Neural cell (in vitro differentiated cells): ENCODE measurements around the gene GALNT15. TPM values are rescaled to one million over a fixed set of nuclear protein-coding genes. Genes with fewer than 3 reads are reported as not detected.

Experiments used
- H2AFZ ChIP-seq: fragments of 200-600, 300-800 bp; sonication (generic), shearing (Covaris generic); 2 replicates; pipeline ENCODE4 v1.6.0; 2014; ENCODE audit warnings: low read depth, mild to moderate bottlenecking, antibody characterized with exemption, low read length, moderate library complexity
- H3F3A ChIP-seq: fragments of 200-600 bp; shearing (Covaris generic); 2 replicates; pipeline ENCODE4 v1.6.1; 2016; ENCODE audit warnings: mild to moderate bottlenecking, moderate library complexity, mixed read lengths, antibody characterized with exemption, low read length; ENCODE audit not compliant: insufficient read depth, poor library complexity, severe bottlenecking
- H3K27ac ChIP-seq: fragments of 200-600, 300-800 bp; sonication (generic), shearing (Covaris generic); 2 replicates; pipeline ENCODE4 v1.5.1; 2014; ENCODE audit warnings: mild to moderate bottlenecking, low read length, moderate library complexity
- H3K27me3 ChIP-seq: fragments of 300-800, 200-600 bp; sonication (generic), shearing (Covaris generic); 2 replicates; pipeline ENCODE4 v1.6.0; 2014; ENCODE audit warnings: mild to moderate bottlenecking, low read depth, low read length, moderate library complexity; ENCODE audit not compliant: insufficient read depth
- H3K36me3 ChIP-seq: fragments of 300-800, 200-600 bp; sonication (generic), shearing (Covaris generic); 2 replicates; pipeline ENCODE4 v1.5.1; 2014; ENCODE audit warnings: mild to moderate bottlenecking, antibody characterized with exemption, low read length, moderate library complexity; ENCODE audit not compliant: insufficient read depth
- H3K4me2 ChIP-seq: fragments of 300-800, 200-600 bp; sonication (generic), shearing (Covaris generic); 2 replicates; pipeline ENCODE4 v1.6.0; 2014; ENCODE audit warnings: mild to moderate bottlenecking, low read length
- H3K4me3 ChIP-seq: fragments of 300-800, 200-600 bp; sonication (generic), shearing (Covaris generic); 2 replicates; pipeline ENCODE4 v1.5.1; 2014; ENCODE audit warnings: mild to moderate bottlenecking, low read length, moderate library complexity
- H3K79me2 ChIP-seq: fragments of 200-600 bp; shearing (Covaris generic); replicated peaks from 2 replicates; pipeline ENCODE4 v1.6.0; 2014; ENCODE audit warnings: mild to moderate bottlenecking, low read length, moderate library complexity; ENCODE audit not compliant: insufficient read depth
- H3K9ac ChIP-seq: fragments of 300-800, 200-600 bp; sonication (generic), shearing (Covaris generic); 2 replicates; pipeline ENCODE4 v1.6.1; 2016; ENCODE audit warnings: mild to moderate bottlenecking, low read length, mixed read lengths
- H3K9me2 ChIP-seq: fragments of 200-600 bp; shearing (Covaris generic); 2 replicates; pipeline ENCODE4 v1.6.1; 2016; ENCODE audit warnings: mild to moderate bottlenecking, low read length, mixed read lengths; ENCODE audit not compliant: insufficient read depth
- H3K9me3 ChIP-seq: fragments of 200-600, 300-800 bp; sonication (generic), shearing (Covaris generic); 2 replicates; pipeline ENCODE4 v1.6.1; 2016; ENCODE audit warnings: mild to moderate bottlenecking, mixed run types, low read length, moderate library complexity, mixed read lengths
- H4K20me1 ChIP-seq: fragments of 200-600 bp; shearing (Covaris generic); 2 replicates; pipeline ENCODE4 v1.6.1; 2016; ENCODE audit warnings: mild to moderate bottlenecking, mixed run types; ENCODE audit not compliant: insufficient read depth
- CTCF ChIP-seq: fragments of 450-650 bp; IDR thresholded peaks from 2 replicates; pipeline ENCODE4 v1.5.1; 2014; ENCODE audit warnings: antibody characterized with exemption, mild to moderate bottlenecking, moderate library complexity; ENCODE audit not compliant: poor library complexity, severe bottlenecking
- EP300 ChIP-seq: fragments of 450-650 bp; conservative IDR thresholded peaks from 2 replicates; pipeline ENCODE4 v1.6.1; 2014; ENCODE audit warnings: antibody characterized with exemption, mild to moderate bottlenecking, moderate library complexity; ENCODE audit not compliant: poor library complexity, severe bottlenecking
- EZH2 ChIP-seq: fragments of 200-600, 300-800 bp; shearing (Covaris generic), sonication (generic); IDR thresholded peaks from 2 replicates; pipeline ENCODE4 v1.6.1; 2014; ENCODE audit warnings: antibody characterized with exemption, low read length, borderline replicate concordance, mild to moderate bottlenecking; ENCODE audit not compliant: insufficient read depth, poor library complexity, severe bottlenecking
- MXI1 ChIP-seq: fragments of 450-650 bp; conservative IDR thresholded peaks from 2 replicates; pipeline ENCODE4 v1.6.1; 2014; ENCODE audit warnings: antibody characterized with exemption, mild to moderate bottlenecking; ENCODE audit not compliant: poor library complexity, severe bottlenecking
- POLR2AphosphoS5 ChIP-seq: IDR thresholded peaks from 2 replicates; pipeline ENCODE4 v1.6.1; 2012
- RAD21 ChIP-seq: fragments of 450-650 bp; conservative IDR thresholded peaks from 2 replicates; pipeline ENCODE4 v1.6.1; 2014; ENCODE audit warnings: antibody characterized with exemption, mild to moderate bottlenecking, moderate library complexity
- REST ChIP-seq: IDR thresholded peaks from 2 replicates; pipeline ENCODE4 v1.6.1; 2012; ENCODE audit warnings: borderline replicate concordance
- SMC3 ChIP-seq: fragments of 450-650 bp; conservative IDR thresholded peaks from 2 replicates; pipeline ENCODE4 v1.6.1; 2014; ENCODE audit warnings: antibody characterized with exemption, mild to moderate bottlenecking, moderate library complexity; ENCODE audit not compliant: poor library complexity
- TAF1 ChIP-seq: IDR thresholded peaks from 2 replicates; pipeline ENCODE4 v1.6.1; 2012; ENCODE audit warnings: low read depth
- polyA plus RNA-seq: library from polyadenylated mRNA; depleted of rRNA; stranded (reverse); fragments of >200 nt; gene quantifications from 2 replicates; pipeline ENCODE4 v1.2.3, GENCODE V29; 2014

GALNT15 gene
- polyA plus RNA-seq, 1 donor from 2014 or later: 1.5 TPM

- Histone ChIP-seq H3K4me2 (no peak overlapping the region), H3K36me3 (no peaks in the 10 kb centered on the region), H4K20me1 (no peaks in the 10 kb centered on the region), H3K9me3 (no peaks in the 10 kb centered on the region), H3K9me2 (no peaks in the 10 kb centered on the region), H3K27me3 (no peaks in the 10 kb centered on the region), H3K9ac (no peak overlapping the region), H3K27ac (no peak overlapping the region), H3F3A (no peaks in the 10 kb centered on the region), H2AFZ (no peak overlapping the region), H3K4me3 (no peak overlapping the region), H3K79me2 (no peaks in the 10 kb centered on the region)
- TF ChIP-seq MXI1: no peak
- no peak for TF ChIP-seq CTCF
- no peak for TF ChIP-seq EP300
- no peak for TF ChIP-seq RAD21
- TF ChIP-seq REST: no peak
- TF ChIP-seq TAF1: no peak
- no peak for TF ChIP-seq SMC3
- TF ChIP-seq EZH2: no peak
- TF ChIP-seq POLR2AphosphoS5: no peak
These were observed 106.2 kb downstream of the GALNT15 start for GRCh38 chr3:16280671-16281070.

Other genes starting within 250 kb of the GALNT15 start
- 38.5 and 44.4 TPM in 2 replicates for gene DPH3, start 90.3 kb downstream of the GALNT15 start, polyA plus RNA-seq
- 11.5 and 16.4 TPM in 2 replicates for gene OXNAD1, start 90.5 kb downstream of the GALNT15 start, polyA plus RNA-seq